Fibroblast of lung (primary cell): ENCODE measurements around the gene CDK18. TPM values are rescaled to one million over a fixed set of nuclear protein-coding genes. Genes with fewer than 3 reads are reported as not detected.

Experiments
- DNase-seq, 2 donors: peaks; one replicate each; pipeline versions ENCODE4 v3.0.0 to v3.0.0-alpha.2; 2010; ENCODE audit warnings: low read depth in 2 of 2
- H2AFZ ChIP-seq: 2 replicates; pipeline ENCODE4 v1.5.1; 2012; ENCODE audit warnings: low read length, control low read depth, inconsistent platforms
- H3K27ac ChIP-seq: 2 replicates; pipeline ENCODE4 v1.5.1; 2011; ENCODE audit warnings: low read length, control low read depth; ENCODE audit not compliant: insufficient read depth
- H3K27me3 ChIP-seq: 2 replicates; pipeline ENCODE4 v1.5.1; 2011; ENCODE audit warnings: mild to moderate bottlenecking, low read length; ENCODE audit not compliant: control insufficient read depth, insufficient read depth
- H3K36me3 ChIP-seq: 2 replicates; pipeline ENCODE4 v1.5.1; 2011; ENCODE audit warnings: low read length; ENCODE audit not compliant: control insufficient read depth, insufficient read depth
- H3K4me1 ChIP-seq: 2 replicates; pipeline ENCODE4 v1.5.1; 2011; ENCODE audit warnings: low read length; ENCODE audit not compliant: control insufficient read depth, insufficient read depth; ENCODE audit errors: extremely low read depth
- H3K4me2 ChIP-seq: 2 replicates; pipeline ENCODE4 v1.5.1; 2011; ENCODE audit warnings: low read length, control low read depth; ENCODE audit not compliant: insufficient read depth; ENCODE audit errors: extremely low read depth
- H3K4me3 ChIP-seq, 4 experiments: fragments of 200-600 bp in 1 of 4; sonication (generic) in 1 of 4; replicated peaks in 1 of 4; 2 replicates each; pipeline ENCODE4 v1.5.1; 2011 to 2016; ENCODE audit warnings: low read length in 4 of 4, low read depth in 3 of 4, mild to moderate bottlenecking in 3 of 4, control low read depth in 2 of 4, inconsistent platforms in 1 of 4, mixed read lengths in 1 of 4; ENCODE audit not compliant: insufficient read depth in 1 of 4; ENCODE audit errors: control extremely low read depth in 1 of 4
- H3K79me2 ChIP-seq: 2 replicates; pipeline ENCODE4 v1.5.1; 2012; ENCODE audit warnings: mild to moderate bottlenecking, low read length, inconsistent platforms; ENCODE audit not compliant: control insufficient read depth, insufficient read depth
- H3K9ac ChIP-seq: 2 replicates; pipeline ENCODE4 v1.5.1; 2011; ENCODE audit warnings: mild to moderate bottlenecking, low read length, control low read depth; ENCODE audit not compliant: insufficient read depth
- H3K9me3 ChIP-seq: 2 replicates; pipeline ENCODE4 v1.5.1; 2012; ENCODE audit warnings: low read depth, low read length; ENCODE audit not compliant: control insufficient read depth, insufficient read depth
- H4K20me1 ChIP-seq: 2 replicates; pipeline ENCODE4 v1.5.1; 2011; ENCODE audit warnings: low read length; ENCODE audit not compliant: control insufficient read depth, insufficient read depth; ENCODE audit errors: extremely low read depth
- EZH2 ChIP-seq: IDR thresholded peaks from 2 replicates; pipeline ENCODE4 v1.5.1; 2012; ENCODE audit warnings: low read length, control low read depth, mild to moderate bottlenecking; ENCODE audit errors: missing control alignments
- polyA plus RNA-seq, 2 donors: library from polyadenylated mRNA; depleted of rRNA in 1 of 2; stranded (reverse) in 1 of 2; unstranded in 1 of 2; fragments of >200 nt; gene quantifications; 2 replicates each; pipeline ENCODE4 v1.2.1, GENCODE V29; 2011 to 2012; ENCODE audit warnings: missing spikeins in 1 of 2
- total RNA-seq: library from RNA; depleted of rRNA; stranded (reverse); fragments of >200 nt; gene quantifications from 2 replicates; pipeline ENCODE4 v1.2.1, GENCODE V29; 2014
- TF ChIP-seq, protein P1 (sequence below), 2 donors: IDR thresholded peaks in 1 of 2; conservative IDR thresholded peaks in 1 of 2; 1 replicate in 1 of 2; 2 replicates in 1 of 2; pipeline ENCODE4 v1.5.1; 2011 to 2012; ENCODE audit warnings: low read length in 2 of 2, control low read depth in 1 of 2, inconsistent platforms in 1 of 2, low read depth in 1 of 2, mild to moderate bottlenecking in 1 of 2

Gene CDK18
- total and polyA plus RNA-seq, 2 donors (not counting 1 experiment from before 2014, with no cell fraction given), result 0.33 to 2.1 TPM

- Histone ChIP-seq H3K4me1 (no peaks in the 10 kb centered on the region), H3K4me3 (no peak overlapping the region), H3K27ac (no peak overlapping the region), H3K27me3 (peaks cover 9% of the 10 kb centered on the region), H3K9ac (no peak overlapping the region), H3K79me2 (no peaks in the 10 kb centered on the region), H3K36me3 (no peaks in the 10 kb centered on the region), H4K20me1 (no peaks in the 10 kb centered on the region), H2AFZ (no peak overlapping the region), H3K9me3 (no peaks in the 10 kb centered on the region), H3K4me2 (no peak overlapping the region)
- no peak for DNase-seq
- TF ChIP-seq, protein P1, sequence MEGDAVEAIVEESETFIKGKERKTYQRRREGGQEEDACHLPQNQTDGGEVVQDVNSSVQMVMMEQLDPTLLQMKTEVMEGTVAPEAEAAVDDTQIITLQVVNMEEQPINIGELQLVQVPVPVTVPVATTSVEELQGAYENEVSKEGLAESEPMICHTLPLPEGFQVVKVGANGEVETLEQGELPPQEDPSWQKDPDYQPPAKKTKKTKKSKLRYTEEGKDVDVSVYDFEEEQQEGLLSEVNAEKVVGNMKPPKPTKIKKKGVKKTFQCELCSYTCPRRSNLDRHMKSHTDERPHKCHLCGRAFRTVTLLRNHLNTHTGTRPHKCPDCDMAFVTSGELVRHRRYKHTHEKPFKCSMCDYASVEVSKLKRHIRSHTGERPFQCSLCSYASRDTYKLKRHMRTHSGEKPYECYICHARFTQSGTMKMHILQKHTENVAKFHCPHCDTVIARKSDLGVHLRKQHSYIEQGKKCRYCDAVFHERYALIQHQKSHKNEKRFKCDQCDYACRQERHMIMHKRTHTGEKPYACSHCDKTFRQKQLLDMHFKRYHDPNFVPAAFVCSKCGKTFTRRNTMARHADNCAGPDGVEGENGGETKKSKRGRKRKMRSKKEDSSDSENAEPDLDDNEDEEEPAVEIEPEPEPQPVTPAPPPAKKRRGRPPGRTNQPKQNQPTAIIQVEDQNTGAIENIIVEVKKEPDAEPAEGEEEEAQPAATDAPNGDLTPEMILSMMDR (conservative IDR thresholded peaks at IDR 0.05 in 1 of 2, IDR thresholded peaks at IDR 0.05 in 1 of 2; ENCODE audit: low read depth in 1 of 2, low read length in 2 of 2), result no peak
Measured at GRCh38 chr1:205465392-205465791, 39.1 kb upstream of the CDK18 start.

GRCh38 chr1:205466595-205467220 lies 37.8 kb upstream of the CDK18 start:
- TF ChIP-seq, protein P1 (conservative IDR thresholded peaks at IDR 0.05 in 1 of 2, IDR thresholded peaks at IDR 0.05 in 1 of 2; ENCODE audit: low read depth in 1 of 2, low read length in 2 of 2), result no peak
- H3K27me3 ChIP-seq, result peaks cover 9% of the 10 kb centered on the region
- DNase-seq, result no peak

GRCh38 chr1:205470131-205470530 lies 34.3 kb upstream of the CDK18 start:
- no peaks in the 10 kb centered on the region for H3K4me1 ChIP-seq
- no peak for DNase-seq
- H3K4me3 ChIP-seq, result no peak overlapping the region
- no peaks in the 10 kb centered on the region for H3K79me2 ChIP-seq
- no peak for TF ChIP-seq EZH2
- TF ChIP-seq, protein P1 (conservative IDR thresholded peaks at IDR 0.05 in 1 of 2, IDR thresholded peaks at IDR 0.05 in 1 of 2; ENCODE audit: low read depth in 1 of 2, low read length in 2 of 2), result no peak
- no peak overlapping the region for H3K9ac ChIP-seq
- H2AFZ ChIP-seq, result no peak overlapping the region
- no peaks in the 10 kb centered on the region for H3K36me3 ChIP-seq
- H4K20me1 ChIP-seq, result no peaks in the 10 kb centered on the region
- H3K9me3 ChIP-seq, result no peaks in the 10 kb centered on the region
- peaks cover 9% of the 10 kb centered on the region for H3K27me3 ChIP-seq
- no peak overlapping the region for H3K27ac ChIP-seq
- no peak overlapping the region for H3K4me2 ChIP-seq

More at GRCh38 chr1:205466595-205467220, 37.8 kb upstream of the CDK18 start:
- H3K79me2 ChIP-seq, result no peaks in the 10 kb centered on the region
- no peak overlapping the region for H3K9ac ChIP-seq
- H3K27ac ChIP-seq, result no peak overlapping the region
- H3K4me1 ChIP-seq, result no peaks in the 10 kb centered on the region
- no peak overlapping the region for H3K4me2 ChIP-seq
- H3K36me3 ChIP-seq, result no peaks in the 10 kb centered on the region
- no peaks in the 10 kb centered on the region for H4K20me1 ChIP-seq
- no peak overlapping the region for H3K4me3 ChIP-seq
- H3K9me3 ChIP-seq, result no peaks in the 10 kb centered on the region
- no peak overlapping the region for H2AFZ ChIP-seq
